Smooth muscle cell (in vitro differentiated cells): ENCODE results near the gene COA8. TPM values are rescaled to one million over a fixed set of nuclear protein-coding genes. Genes with fewer than 3 reads are reported as not detected.

Experiments used
- DNase-seq: peaks from one replicate; lab custom pipeline; 2025; ENCODE audit not compliant: unreplicated experiment; lab: John Stamatoyannopoulos, UW
- H2AFZ ChIP-seq: fragments of 200-600 bp; sonication (generic); 2 replicates; pipeline ENCODE4 v1.6.0; 2016; ENCODE audit warnings: antibody characterized with exemption, low read depth, mild to moderate bottlenecking
- H3F3A ChIP-seq: fragments of 200-600 bp; sonication (generic); 2 replicates; pipeline ENCODE4 v1.6.0; 2017; ENCODE audit warnings: antibody characterized with exemption, low read depth
- H3K27ac ChIP-seq: fragments of 200-600 bp; sonication (generic); 2 replicates; pipeline ENCODE4 v1.5.1; 2016; ENCODE audit warnings: low read depth, mild to moderate bottlenecking
- H3K27me3 ChIP-seq: fragments of 200-600 bp; sonication (generic); 2 replicates; pipeline ENCODE4 v1.6.1; 2016; ENCODE audit warnings: low read depth, mild to moderate bottlenecking
- H3K36me3 ChIP-seq: fragments of 200-600 bp; sonication (generic); 2 replicates; pipeline ENCODE4 v1.5.1; 2016; ENCODE audit warnings: low read depth
- H3K4me1 ChIP-seq: fragments of 200-600 bp; sonication (generic); 2 replicates; pipeline ENCODE4 v1.5.1; 2016; ENCODE audit warnings: low read depth
- H3K4me2 ChIP-seq: fragments of 200-600 bp; sonication (generic); 2 replicates; pipeline ENCODE4 v1.6.0; 2016; ENCODE audit warnings: mild to moderate bottlenecking
- H3K4me3 ChIP-seq: fragments of 200-600 bp; sonication (generic); 2 replicates; pipeline ENCODE4 v1.5.1; 2016; ENCODE audit warnings: mild to moderate bottlenecking
- H3K79me2 ChIP-seq: fragments of 200-600 bp; sonication (generic); 2 replicates; pipeline ENCODE4 v1.6.0; 2016; ENCODE audit warnings: low read depth, mild to moderate bottlenecking
- H3K9ac ChIP-seq: fragments of 200-600 bp; sonication (generic); 2 replicates; pipeline ENCODE4 v1.6.0; 2016; ENCODE audit warnings: low read depth
- H3K9me3 ChIP-seq: fragments of 200-600 bp; sonication (generic); replicated peaks from 2 replicates; pipeline ENCODE4 v1.5.1; 2016; ENCODE audit warnings: low read depth
- H4K20me1 ChIP-seq: fragments of 200-600 bp; sonication (generic); 2 replicates; pipeline ENCODE4 v1.6.0; 2016; ENCODE audit warnings: low read depth
- WGBS: methylation state at CpG from one replicate; pipeline ENCODE4 v1.1.7; 2016; ENCODE audit warnings: low lambda C conversion rate; 5-methylcytosine and 5-hydroxymethylcytosine counted together
- polyA plus RNA-seq: library from polyadenylated mRNA; unstranded; fragments of >200 nt; fragmentation: Nextera tagmentation; extraction: Ambion mirVana; gene quantifications from 2 replicates; pipeline ENCODE4 v1.2.1, GENCODE V29; 2016
- total RNA-seq: library from RNA; depleted of rRNA; stranded (reverse); fragments of >200 nt; gene quantifications from 2 replicates; pipeline ENCODE4 v1.2.3, GENCODE V29; 2014
- TF ChIP-seq, protein P1 (sequence below): fragments of 200-600 bp; sonication (generic); IDR thresholded peaks from 2 replicates; pipeline ENCODE4 v1.5.1; 2017; ENCODE audit warnings: borderline replicate concordance, mild to moderate bottlenecking, antibody characterized with exemption; ENCODE audit not compliant: insufficient read depth, poor library complexity, severe bottlenecking

The COA8 gene
- total and polyA plus RNA-seq, 2 experiments from 2014 or later, result 33.4 to 69.9 TPM

DNA sequence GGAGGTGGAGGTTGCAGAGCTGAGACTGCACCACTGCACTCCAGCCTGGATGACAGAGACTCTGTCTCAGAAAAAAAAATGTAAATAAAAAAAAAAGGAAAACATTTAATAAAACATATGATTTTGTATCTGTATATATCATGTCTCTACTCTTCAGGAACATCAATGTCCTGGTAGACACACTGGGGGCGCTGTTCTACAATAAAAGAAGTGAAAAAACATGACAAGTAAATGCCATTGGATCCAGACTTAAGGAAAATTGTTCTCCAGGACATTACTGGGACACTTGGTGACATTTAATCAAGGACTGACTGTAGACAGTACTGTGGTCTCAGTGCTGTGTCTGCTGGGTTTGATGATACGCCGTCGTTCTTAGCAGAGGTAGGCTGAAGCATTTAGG lies 50.8 kb downstream of the COA8 start:
- Histone ChIP-seq H3K9ac (no peak overlapping the region), H3K27me3 (no peaks in the 10 kb centered on the region), H4K20me1 (no peaks in the 10 kb centered on the region), H3K4me1 (no peaks in the 10 kb centered on the region), H3F3A (no peaks in the 10 kb centered on the region), H3K36me3 (no peaks in the 10 kb centered on the region), H3K79me2 (no peaks in the 10 kb centered on the region), H3K27ac (no peak overlapping the region), H3K4me2 (no peak overlapping the region), H3K9me3 (no peaks in the 10 kb centered on the region), H3K4me3 (no peak overlapping the region), H2AFZ (no peak overlapping the region)
- TF ChIP-seq, protein P1, sequence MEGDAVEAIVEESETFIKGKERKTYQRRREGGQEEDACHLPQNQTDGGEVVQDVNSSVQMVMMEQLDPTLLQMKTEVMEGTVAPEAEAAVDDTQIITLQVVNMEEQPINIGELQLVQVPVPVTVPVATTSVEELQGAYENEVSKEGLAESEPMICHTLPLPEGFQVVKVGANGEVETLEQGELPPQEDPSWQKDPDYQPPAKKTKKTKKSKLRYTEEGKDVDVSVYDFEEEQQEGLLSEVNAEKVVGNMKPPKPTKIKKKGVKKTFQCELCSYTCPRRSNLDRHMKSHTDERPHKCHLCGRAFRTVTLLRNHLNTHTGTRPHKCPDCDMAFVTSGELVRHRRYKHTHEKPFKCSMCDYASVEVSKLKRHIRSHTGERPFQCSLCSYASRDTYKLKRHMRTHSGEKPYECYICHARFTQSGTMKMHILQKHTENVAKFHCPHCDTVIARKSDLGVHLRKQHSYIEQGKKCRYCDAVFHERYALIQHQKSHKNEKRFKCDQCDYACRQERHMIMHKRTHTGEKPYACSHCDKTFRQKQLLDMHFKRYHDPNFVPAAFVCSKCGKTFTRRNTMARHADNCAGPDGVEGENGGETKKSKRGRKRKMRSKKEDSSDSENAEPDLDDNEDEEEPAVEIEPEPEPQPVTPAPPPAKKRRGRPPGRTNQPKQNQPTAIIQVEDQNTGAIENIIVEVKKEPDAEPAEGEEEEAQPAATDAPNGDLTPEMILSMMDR, result no peak
- WGBS, result 95% methylated on average over 4 of the region's 4 CpGs
- no peak for DNase-seq

DNA sequence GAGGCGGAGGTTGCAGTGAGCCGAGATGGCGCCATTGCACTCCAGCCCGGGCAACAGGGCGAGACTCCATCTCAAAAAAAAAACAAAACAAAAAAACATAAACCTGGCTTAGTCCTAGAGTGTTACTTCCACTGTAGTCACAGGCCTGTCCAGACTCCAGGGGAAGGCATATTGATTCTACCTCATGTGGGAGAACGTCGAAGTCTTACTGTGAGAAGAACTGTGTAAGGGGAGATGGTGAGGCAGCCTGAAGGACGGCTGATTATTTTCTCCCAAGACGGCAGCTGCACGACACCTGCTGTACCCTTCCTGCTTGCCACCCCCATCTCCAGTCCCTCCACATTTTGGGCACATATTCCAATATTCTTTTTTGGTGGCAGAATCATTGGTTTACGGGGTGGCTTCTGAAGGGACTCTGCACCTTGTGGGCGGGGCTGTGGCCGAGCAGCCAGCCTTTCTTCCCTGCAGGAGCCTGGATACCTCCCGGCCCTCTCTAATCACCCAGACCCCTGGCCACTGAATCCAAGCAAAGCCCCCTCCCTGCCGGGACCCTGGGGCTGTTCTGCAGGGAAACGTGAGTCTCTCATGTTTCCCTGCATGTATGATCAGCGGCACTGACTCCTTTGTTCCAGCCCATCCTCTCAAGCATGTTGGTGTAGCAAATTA lies 54.0 kb downstream of the COA8 start:
- 87% methylated on average over 17 of the region's 17 CpGs for WGBS
- no peaks in the 10 kb centered on the region for H3F3A ChIP-seq
- no peak overlapping the region for H3K4me2 ChIP-seq
- no peaks in the 10 kb centered on the region for H4K20me1 ChIP-seq
- no peaks in the 10 kb centered on the region for H3K36me3 ChIP-seq
- no peak overlapping the region for H3K27ac ChIP-seq
- DNase-seq, result no peak
- no peak overlapping the region for H2AFZ ChIP-seq
- TF ChIP-seq, protein P1, result no peak
- no peak overlapping the region for H3K4me3 ChIP-seq
- no peaks in the 10 kb centered on the region for H3K4me1 ChIP-seq
- no peak overlapping the region for H3K9ac ChIP-seq
- H3K9me3 ChIP-seq, result no peaks in the 10 kb centered on the region
- H3K79me2 ChIP-seq, result no peaks in the 10 kb centered on the region
- no peaks in the 10 kb centered on the region for H3K27me3 ChIP-seq

DNA sequence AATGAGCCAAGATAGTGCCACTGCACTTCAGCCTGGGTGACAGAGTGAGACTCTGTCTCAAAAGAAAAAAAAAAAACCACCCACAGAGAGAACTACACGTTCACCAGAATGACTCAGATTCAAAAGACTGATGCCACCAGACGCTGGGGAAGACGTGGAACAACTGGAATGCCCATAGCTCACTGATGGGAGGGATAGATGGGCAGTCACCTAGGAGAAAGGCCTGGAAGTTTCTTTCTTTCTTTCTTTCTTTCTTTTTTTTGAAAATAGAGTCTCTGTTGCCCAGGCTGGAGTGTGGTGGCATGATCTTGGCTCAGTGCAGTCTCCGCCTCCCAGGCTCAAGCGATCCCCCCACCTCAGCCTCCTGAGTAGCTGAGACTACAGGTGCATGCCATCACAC lies 56.3 kb downstream of the COA8 start:
- Histone ChIP-seq H3F3A (no peaks in the 10 kb centered on the region), H3K79me2 (no peaks in the 10 kb centered on the region), H3K27me3 (no peaks in the 10 kb centered on the region), H3K4me2 (no peak overlapping the region), H4K20me1 (no peaks in the 10 kb centered on the region), H3K9me3 (no peaks in the 10 kb centered on the region), H3K4me1 (no peaks in the 10 kb centered on the region), H2AFZ (no peak overlapping the region), H3K36me3 (no peaks in the 10 kb centered on the region), H3K27ac (no peak overlapping the region), H3K9ac (no peak overlapping the region), H3K4me3 (no peak overlapping the region)
- no peak for DNase-seq
- TF ChIP-seq, protein P1, result no peak
- WGBS, result 35% methylated on average over 5 of the region's 5 CpGs

DNA sequence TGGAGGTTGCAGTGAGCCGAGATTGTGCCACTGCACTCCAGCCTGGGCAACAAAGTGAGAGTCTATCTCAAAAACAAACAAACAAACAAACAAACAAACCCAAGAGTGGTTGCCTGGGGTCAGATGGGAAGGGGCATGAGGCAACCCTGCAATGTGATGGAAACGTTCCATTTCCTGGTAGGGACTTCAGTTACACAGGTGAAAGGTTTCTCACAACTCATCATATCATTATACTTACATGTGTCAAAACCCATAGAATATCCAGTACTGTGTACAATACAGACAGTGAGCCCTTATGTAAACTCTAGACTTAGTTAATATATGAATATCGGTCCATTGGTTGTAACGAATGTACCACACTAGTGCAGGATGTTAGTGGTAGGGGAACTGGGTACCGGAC lies 59.1 kb downstream of the COA8 start:
- no peak overlapping the region for H3K27ac ChIP-seq
- WGBS, result 96% methylated on average over 5 of the region's 5 CpGs
- no peak overlapping the region for H3K4me3 ChIP-seq
- H3K36me3 ChIP-seq, result no peaks in the 10 kb centered on the region
- H3K4me2 ChIP-seq, result no peak overlapping the region
- no peak for DNase-seq
- no peaks in the 10 kb centered on the region for H3K79me2 ChIP-seq
- H2AFZ ChIP-seq, result no peak overlapping the region
- no peaks in the 10 kb centered on the region for H3K9me3 ChIP-seq
- H3K9ac ChIP-seq, result no peak overlapping the region
- no peaks in the 10 kb centered on the region for H4K20me1 ChIP-seq
- H3K4me1 ChIP-seq, result no peaks in the 10 kb centered on the region
- TF ChIP-seq, protein P1, result no peak
- no peaks in the 10 kb centered on the region for H3F3A ChIP-seq
- H3K27me3 ChIP-seq, result no peaks in the 10 kb centered on the region
